DMS 273 (cell line): Measurements from ENCODE around the gene CLDN24.
"Not testable (repeated sequence)": the region's sequence is repeated elsewhere in the genome, so short reads cannot be mapped to it uniquely, and the experiment has no call there.

ENCODE experiments used
- DNase-seq: peaks from one replicate; lab custom pipeline; 2025; ENCODE audit not compliant: unreplicated experiment; lab: John Stamatoyannopoulos, UW

Gene CLDN24

DNA sequence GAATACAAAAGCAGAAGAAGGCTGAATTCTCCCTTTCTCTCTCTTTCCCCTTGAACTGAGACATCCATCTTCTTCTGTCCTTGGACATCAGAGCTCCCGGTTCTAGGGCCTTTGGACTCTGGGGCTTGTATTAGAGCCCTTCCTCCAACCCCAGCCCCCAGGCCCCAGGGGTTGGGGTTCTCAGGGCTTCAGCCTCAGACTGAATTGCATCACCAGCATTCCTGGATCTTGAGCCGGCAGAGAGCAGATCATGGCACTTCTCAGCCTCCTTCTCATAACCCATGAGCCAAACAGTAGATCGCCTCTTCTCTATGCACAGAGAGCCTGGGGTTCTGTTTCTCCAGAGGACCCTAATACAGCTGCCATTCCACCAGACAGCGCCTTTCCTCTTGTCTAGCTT lies 25.3 kb upstream of the CLDN24 start:
- DNase-seq: no peak

DNA sequence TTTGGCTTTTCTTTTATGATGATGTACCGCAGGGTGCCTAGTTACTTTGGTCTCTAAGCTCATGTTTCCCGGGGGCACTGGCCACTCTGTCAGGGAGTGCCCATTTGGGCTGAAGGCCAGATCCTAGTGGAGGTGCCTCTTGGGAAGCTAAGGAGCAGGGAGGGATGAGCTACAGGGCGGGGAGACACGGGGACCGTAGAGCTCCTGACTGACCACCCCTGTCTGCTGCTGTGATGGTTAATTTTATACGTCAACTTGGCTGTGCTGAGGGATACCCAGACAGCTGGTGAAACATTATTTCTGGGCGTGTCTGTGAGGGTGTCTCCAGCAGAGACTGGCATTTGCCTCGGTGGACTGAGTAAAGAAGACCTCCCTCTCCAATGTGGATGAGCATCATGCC lies 24.9 kb upstream of the CLDN24 start:
- DNase-seq: no peak

DNA sequence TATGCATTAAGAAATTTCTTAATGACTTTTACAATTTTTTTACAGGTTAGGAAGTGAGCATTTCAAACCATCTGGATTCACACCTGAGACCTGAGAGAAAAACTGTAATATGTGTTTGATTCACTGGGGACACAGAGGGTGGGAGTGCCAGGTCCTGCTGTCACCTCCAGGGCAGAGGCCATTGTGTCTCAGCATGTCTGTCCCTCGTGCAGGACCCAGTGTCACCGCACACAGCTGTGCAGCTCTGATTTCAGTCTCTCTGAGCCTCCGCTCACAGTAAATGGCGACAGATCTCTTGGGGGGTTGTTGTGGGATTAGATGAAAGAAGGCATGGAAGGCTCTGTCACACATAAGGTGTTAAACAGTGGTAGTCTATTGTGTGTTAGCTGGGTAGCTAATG lies 23.0 kb upstream of the CLDN24 start:
- DNase-seq: no peak

- DNase-seq: no peak
Measured at GRCh38 chr4:183344523-183345255, 22.5 kb upstream of the CLDN24 start.

DNA sequence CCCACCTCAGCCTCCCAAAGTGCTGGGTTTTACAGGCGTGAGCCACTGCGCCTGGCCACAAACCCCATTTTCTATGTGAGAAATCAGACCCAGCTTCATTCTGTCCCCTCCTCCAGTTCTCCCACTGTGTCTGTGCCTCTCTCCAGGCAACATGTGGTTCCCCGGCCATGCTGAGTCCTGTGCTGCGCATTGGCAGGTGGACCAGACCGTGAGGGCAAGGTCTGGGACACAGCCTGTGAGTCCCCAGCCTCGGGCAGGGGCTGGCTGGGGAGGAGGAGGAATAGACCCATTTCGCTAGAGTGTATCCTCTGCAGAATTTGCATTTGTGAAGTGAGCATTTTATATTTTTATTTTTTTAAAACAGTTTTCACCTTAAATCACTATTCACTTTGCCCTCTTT lies 21.5 kb upstream of the CLDN24 start:
- no peak for DNase-seq

DNA sequence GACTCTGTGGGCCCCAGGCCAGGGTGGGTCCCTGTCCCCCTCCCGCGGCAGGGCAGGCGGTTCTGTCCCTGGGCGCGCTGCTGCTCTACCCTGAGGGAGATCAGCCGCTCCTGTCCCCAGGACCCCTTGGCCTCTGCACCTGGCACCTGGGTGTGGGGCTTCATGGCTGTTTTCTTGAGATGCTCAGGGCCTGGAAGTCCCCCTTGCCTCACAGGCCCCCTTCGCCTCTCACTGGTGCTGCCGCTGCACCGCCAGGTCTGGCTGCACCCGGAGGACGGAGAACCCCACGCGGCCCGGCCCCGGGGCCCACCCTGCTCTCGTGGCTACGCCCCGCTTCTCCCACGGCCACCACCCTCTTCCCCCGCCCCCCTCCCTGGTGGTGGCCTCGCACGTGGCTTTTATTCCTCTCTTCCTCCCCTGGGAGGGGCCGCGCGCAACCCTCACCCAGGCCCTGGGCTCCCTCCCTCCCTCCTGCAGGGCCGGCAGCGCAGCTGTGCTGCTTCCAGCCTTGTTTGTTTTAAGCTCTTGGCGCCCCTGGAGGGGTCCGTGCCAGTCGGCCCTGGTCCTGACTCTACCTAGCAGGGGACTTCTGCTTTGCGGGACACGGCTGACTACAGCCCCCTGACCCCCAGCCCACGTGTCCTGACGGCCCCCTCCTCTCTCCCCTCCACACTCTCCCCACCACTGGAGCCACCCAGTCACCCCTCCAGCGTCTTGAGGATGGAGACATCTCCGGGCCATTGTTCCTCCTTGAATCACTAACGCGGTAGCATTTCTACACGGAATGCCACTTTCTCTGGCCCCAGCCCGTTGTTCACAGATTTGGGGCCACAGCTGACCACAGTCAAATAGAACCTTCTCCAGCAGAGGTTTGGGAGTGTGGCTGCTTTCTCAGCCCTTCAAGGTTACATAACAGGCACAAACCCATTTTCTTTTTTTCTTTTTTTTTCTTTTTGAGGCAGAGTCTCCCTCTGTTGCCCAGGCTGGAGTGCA lies 20.6 kb upstream of the CLDN24 start:
- no peak for DNase-seq

GRCh38 chr4:183337833-183338232 lies 15.6 kb upstream of the CLDN24 start:
- no peak for DNase-seq

DNA sequence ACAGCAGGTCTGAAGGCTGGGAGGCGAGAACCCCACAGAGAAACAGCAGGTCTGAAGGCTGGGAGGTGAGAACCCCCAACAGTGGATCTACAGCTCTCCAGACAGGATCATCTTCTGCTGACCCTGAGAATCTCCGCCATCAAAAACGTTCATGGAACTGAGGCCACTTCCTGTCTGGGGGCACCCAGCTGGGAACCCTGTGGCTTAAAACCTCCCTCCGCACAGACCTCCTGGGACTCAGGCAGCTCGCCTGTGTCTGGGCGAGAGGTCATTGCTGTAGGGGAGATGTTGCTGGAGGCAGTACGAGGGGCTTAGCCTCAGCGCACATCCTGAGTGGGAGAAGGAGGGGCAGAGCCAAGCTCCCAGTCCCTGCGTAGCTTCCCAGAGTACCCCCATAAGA lies 15.1 kb upstream of the CLDN24 start:
- DNase-seq: no peak

DNA sequence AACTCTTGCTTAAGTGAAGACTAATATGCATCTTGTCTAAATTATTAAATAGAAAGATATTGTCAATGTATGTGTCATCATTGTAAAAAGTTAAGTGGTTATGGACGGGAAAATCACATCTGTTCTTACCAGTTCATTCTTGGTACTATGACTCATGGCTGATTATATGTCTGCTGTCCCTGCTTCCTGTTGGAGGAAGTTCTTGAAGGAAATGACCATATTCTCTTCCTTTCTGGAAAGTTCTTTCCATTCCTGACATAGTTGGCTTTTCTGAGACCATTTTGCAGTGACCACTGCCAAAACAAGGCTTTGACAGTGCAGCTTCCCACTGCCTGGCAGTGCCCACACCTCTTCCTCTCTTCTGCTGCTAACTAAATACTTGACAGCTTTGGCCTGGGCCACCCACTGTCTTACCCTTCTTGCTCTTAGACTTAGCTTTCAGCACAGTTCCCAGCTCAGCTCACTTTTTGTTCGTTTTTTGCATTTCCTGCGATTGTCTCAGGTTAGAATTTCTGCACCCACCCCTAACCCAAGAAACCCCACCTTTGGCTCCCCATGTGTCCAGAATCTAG lies 13.2 kb upstream of the CLDN24 start:
- no peak for DNase-seq

DNA sequence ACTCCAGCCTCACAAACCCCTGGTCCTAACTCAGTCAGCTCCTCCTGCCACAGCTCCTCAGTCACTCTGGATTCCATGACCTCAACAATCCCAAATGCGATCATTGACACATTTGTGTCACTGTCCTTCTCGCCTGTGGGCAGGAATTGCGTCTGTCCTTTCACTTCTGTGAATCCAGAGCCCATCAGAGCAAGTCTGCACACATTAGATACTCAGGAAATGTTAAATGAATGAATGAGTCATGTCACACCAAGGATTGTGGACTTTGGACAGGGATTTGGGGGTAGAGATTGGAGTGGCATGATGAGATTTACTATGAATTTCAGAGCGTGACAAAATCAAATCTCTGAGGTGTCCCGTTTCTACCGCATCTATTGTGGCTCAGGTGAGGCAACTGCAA lies 11.8 kb upstream of the CLDN24 start:
- no peak for DNase-seq

GRCh38 chr4:183333202-183333601 lies 11.0 kb upstream of the CLDN24 start:
- no peak for DNase-seq

- DNase-seq: no peak
Measured at GRCh38 chr4:183332447-183332846, 10.2 kb upstream of the CLDN24 start.

- DNase-seq: no peak
Measured at GRCh38 chr4:183330841-183331240, 8.6 kb upstream of the CLDN24 start.

DNA sequence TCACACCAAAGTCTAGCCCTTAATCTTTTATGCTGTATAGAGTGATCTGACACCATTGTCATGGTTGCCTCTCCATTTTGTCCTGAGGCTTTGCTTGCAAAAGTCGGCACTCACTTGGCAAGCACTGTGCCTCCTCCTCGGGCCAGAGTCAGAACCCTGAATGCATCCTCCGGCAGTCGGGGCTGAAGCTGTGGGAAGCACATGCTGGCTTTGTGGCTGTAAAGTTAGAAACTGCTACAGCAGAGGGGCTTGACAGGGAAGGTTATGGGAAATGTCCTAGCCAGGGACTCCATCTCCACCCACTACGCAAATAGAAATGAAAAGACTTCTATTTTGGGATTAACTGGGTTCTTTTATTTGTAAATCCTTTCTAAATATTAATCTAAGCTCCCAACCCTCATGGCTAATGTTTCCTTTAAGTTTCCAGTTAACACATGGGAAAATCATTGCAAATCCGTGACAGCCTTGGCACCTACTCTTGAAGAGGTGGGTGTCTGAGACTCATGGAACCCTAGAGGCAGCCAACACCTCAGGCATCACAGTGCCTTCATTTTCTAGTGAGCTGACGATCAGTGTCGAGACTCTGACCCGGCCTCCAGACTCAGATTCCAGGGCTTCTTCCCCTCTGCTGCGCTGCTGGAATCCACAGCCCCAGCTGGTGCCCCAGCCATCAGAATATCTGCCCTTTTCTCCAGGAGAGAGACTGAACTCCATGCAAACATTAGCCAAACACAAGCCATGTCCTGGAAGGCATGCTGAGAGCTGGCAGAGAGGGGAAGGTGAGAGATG lies 7.9 kb upstream of the CLDN24 start:
- no peak for DNase-seq

- DNase-seq: no peak
Measured at GRCh38 chr4:183329244-183329643, 7.0 kb upstream of the CLDN24 start.

GRCh38 chr4:183328832-183329231 lies 6.6 kb upstream of the CLDN24 start:
- no peak for DNase-seq

DNA sequence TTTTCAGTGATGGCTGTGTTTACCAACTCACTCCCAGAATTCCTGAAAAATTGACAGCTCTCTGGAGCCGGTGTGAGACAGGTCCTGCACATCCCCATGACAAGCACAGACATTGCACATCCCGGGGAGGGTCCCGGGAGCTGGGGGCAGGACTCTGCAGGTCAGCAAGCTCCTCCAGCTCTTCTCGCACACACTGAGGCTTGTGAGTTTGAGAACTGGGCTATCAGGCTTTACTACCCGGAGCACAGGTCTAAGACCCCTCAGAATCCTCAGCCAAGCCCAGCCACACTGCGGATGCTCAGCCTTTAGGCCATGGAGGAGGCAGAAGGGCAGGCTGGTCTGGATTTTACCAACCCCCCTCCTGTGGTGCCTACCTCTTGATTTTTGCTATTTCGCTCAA lies 5.6 kb upstream of the CLDN24 start:
- DNase-seq: no peak

DNA sequence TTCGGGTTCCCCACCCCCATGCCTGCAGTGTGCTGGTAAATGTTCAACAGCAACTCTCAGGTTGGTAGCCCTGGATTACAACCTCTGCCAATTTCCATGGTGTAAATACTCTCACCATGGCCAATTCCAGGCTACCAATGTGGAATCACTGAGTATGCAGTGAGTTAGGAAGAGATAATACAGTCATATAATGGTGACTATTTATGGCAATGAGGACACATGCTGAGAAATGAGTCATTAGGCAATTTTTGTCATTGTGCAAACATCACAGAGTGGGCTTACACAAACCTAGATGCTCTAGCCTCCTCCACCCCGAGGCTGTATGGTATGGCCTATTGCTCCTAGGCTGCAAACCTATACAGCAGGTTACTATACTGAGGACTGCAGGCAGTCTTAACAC lies 4.6 kb upstream of the CLDN24 start:
- DNase-seq: no peak

DNA sequence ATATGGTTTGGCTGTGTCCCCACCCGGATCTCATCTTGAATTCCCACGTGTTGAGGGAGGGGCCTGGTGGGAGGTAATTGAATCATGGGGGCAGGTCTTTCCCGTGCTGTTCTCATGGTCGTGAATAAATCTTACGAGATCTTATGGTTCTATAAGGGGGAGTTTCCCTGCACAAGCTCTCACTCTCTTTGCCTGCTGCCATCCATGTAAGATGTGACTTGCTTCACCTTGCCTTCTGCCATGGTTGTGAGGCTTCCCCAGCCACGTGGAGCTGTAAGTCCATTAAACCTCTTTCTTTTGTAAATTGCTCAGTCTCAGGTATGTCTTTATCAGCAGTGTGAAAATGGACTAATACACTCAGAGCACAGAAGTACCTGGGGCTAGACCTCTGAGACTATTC lies 4.2 kb upstream of the CLDN24 start:
- not testable (repeated sequence) for DNase-seq

DNA sequence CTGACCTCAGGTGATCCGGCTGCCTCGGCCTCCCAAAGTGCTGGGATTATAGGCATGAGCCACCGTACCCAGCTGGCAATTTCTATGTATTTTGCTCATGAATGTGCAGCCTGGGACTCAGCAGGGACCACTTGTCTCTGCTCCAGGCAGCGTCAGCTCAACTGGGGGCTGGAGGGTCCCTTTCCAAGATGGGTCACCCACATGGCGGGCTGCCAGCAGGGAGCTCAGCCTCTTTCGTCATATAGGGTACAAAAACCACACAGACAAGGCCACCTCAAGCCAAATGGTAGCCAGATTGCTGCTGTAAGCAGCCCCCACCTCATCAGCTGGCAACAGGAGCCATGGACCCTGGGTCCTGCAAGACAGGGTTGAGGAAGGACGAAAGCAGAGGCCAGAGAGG lies 2.4 kb upstream of the CLDN24 start:
- DNase-seq: no peak

GRCh38 chr4:183324056-183324455 lies 1.8 kb upstream of the CLDN24 start:
- DNase-seq: not testable (repeated sequence)
